ENCODE results near the gene INTS11. TPM values are rescaled to one million over a fixed set of nuclear protein-coding genes. Genes with fewer than 3 reads are reported as not detected.

Gene INTS11
- total and polyA plus RNA-seq, 2 of the 13 experiments (the other 11 are each of a cell fraction or from before 2014, with no cell fraction given), result 52.8 to 94.8 TPM

- TF ChIP-seq BCLAF1 (IDR thresholded peaks at IDR 0.05), result no peak
- peak; percentile 25; the same call in 1 of the 2 replicates for TF ChIP-seq IRF2 (CRISPR knock-in tag; IDR thresholded peaks at IDR 0.05)
- TF ChIP-seq NFYC (CRISPR knock-in tag; IDR thresholded peaks at IDR 0.05), result no peak
- peak; percentile 17; the same call in 1 of the 2 replicates for TF ChIP-seq SPEN (CRISPR knock-in tag; IDR thresholded peaks at IDR 0.05; ENCODE audit: low read depth)
- no peak for TF ChIP-seq NKX3-1 (CRISPR knock-in tag; IDR thresholded peaks at IDR 0.05)
- TF ChIP-seq AKAP8 (CRISPR knock-in tag; IDR thresholded peaks at IDR 0.05), result peak; percentile 18; the same call in 1 of the 2 replicates
- TF ChIP-seq ZNF572 (CRISPR knock-in tag; IDR thresholded peaks at IDR 0.05), result no peak
- no peak for TF ChIP-seq ZNF713 (CRISPR knock-in tag; IDR thresholded peaks at IDR 0.05)
- no peak for TF ChIP-seq MAZ (IDR thresholded peaks at IDR 0.05; ENCODE audit: borderline replicate concordance, low read depth, low read length)
- peak; percentile 51; the same call in 1 of the 2 replicates for TF ChIP-seq MAZ (CRISPR knock-in tag; IDR thresholded peaks at IDR 0.05; ENCODE audit: low read depth)
- TF ChIP-seq HNF1A (IDR thresholded peaks at IDR 0.05; ENCODE audit: low read depth), result no peak
- TF ChIP-seq HNF1A (CRISPR knock-in tag; IDR thresholded peaks at IDR 0.05; ENCODE audit: borderline replicate concordance), result peak; percentile 9; the same call in 1 of the 2 replicates
- no peak for TF ChIP-seq SRSF1 (optimal IDR thresholded peaks at IDR 0.05; ENCODE audit: low read depth, low read length)
- TF ChIP-seq SNAI1 (CRISPR knock-in tag; IDR thresholded peaks at IDR 0.05; ENCODE audit: borderline replicate concordance), result peak; percentile 85; the same call in 1 of the 2 replicates
- TF ChIP-seq ZNF546 (CRISPR knock-in tag; conservative IDR thresholded peaks at IDR 0.05), result peak; percentile 78; the same call in 1 of the 2 replicates
- no peak for TF ChIP-seq ADNP (CRISPR knock-in tag; IDR thresholded peaks at IDR 0.05)
- TF ChIP-seq RARG (CRISPR knock-in tag; IDR thresholded peaks at IDR 0.05; ENCODE audit: low read depth), result no peak
- TF ChIP-seq HMGXB4 (CRISPR knock-in tag; IDR thresholded peaks at IDR 0.05; ENCODE audit: borderline replicate concordance in 1 of 2, low read depth in 1 of 2), result peak; percentile 53 to 88; a peak in 3 of 4 replicates
These were observed 23.4 kb upstream of the INTS11 start (continued) for GRCh38 chr1:1347663-1348419.
